ENCODE results near the gene PTPRJ.

PTPRJ gene

GRCh38 chr11:48148749-48149148 is 168.4 kb downstream of the PTPRJ start:
- DNase-seq (ENCODE audit: low read depth in 1 of 2, low spot score in 1 of 2), result no peak

- DNase-seq (ENCODE audit: low read depth in 1 of 2, low spot score in 1 of 2), result no peak
Measured at GRCh38 chr11:48150213-48150612, 169.9 kb downstream of the PTPRJ start.

GRCh38 chr11:48154151-48154550 is 173.8 kb downstream of the PTPRJ start:
- no peak for DNase-seq (ENCODE audit: low read depth in 1 of 2, low spot score in 1 of 2)

GRCh38 chr11:48161951-48162884 is 181.9 kb downstream of the PTPRJ start:
- DNase-seq (ENCODE audit: low read depth in 1 of 2, low spot score in 1 of 2), result no peak

GRCh38 chr11:48162885-48163268 is 182.5 kb downstream of the PTPRJ start:
- no peak for DNase-seq (ENCODE audit: low read depth in 1 of 2, low spot score in 1 of 2)

- DNase-seq (ENCODE audit: low read depth in 1 of 2, low spot score in 1 of 2), result no peak
Measured at GRCh38 chr11:48163360-48164100, 183.2 kb downstream of the PTPRJ start.

GRCh38 chr11:48164836-48165235 is 184.5 kb downstream of the PTPRJ start:
- no peak for DNase-seq (ENCODE audit: low read depth in 1 of 2, low spot score in 1 of 2)

- DNase-seq (ENCODE audit: low read depth in 1 of 2, low spot score in 1 of 2), result no peak
Measured at GRCh38 chr11:48165426-48165825, 185.1 kb downstream of the PTPRJ start.

- no peak for DNase-seq (ENCODE audit: low read depth in 1 of 2, low spot score in 1 of 2)
Measured at GRCh38 chr11:48167380-48167779, 187.0 kb downstream of the PTPRJ start.

- DNase-seq (ENCODE audit: low read depth in 1 of 2, low spot score in 1 of 2), result no peak
Measured at GRCh38 chr11:48168815-48169214, 188.5 kb downstream of the PTPRJ start.

- no peak for DNase-seq (ENCODE audit: low read depth in 1 of 2, low spot score in 1 of 2)
Measured at GRCh38 chr11:48169259-48169658, 188.9 kb downstream of the PTPRJ start.

GRCh38 chr11:48169717-48170116 is 189.4 kb downstream of the PTPRJ start:
- DNase-seq (ENCODE audit: low read depth in 1 of 2, low spot score in 1 of 2), result no peak

GRCh38 chr11:48170241-48171233 is 190.2 kb downstream of the PTPRJ start:
- no peak for DNase-seq (ENCODE audit: low read depth in 1 of 2, low spot score in 1 of 2)

GRCh38 chr11:48172818-48173609 is 192.7 kb downstream of the PTPRJ start:
- DNase-seq (ENCODE audit: low read depth in 1 of 2, low spot score in 1 of 2), result peak; percentile 41 to 48

- DNase-seq (ENCODE audit: low read depth in 1 of 2, low spot score in 1 of 2), result no peak
Measured at GRCh38 chr11:48177661-48178060, 197.3 kb downstream of the PTPRJ start.

- DNase-seq (ENCODE audit: low read depth in 1 of 2, low spot score in 1 of 2), result no peak
Measured at GRCh38 chr11:48180627-48181026, 200.3 kb downstream of the PTPRJ start.

- no peak for DNase-seq (ENCODE audit: low read depth in 1 of 2, low spot score in 1 of 2)
Measured at GRCh38 chr11:48182860-48183526, 202.6 kb downstream of the PTPRJ start.

GRCh38 chr11:48184452-48184851 is 204.1 kb downstream of the PTPRJ start:
- DNase-seq (ENCODE audit: low read depth in 1 of 2, low spot score in 1 of 2), result no peak

GRCh38 chr11:48190906-48191654 is 210.7 kb downstream of the PTPRJ start:
- DNase-seq (ENCODE audit: low read depth in 1 of 2, low spot score in 1 of 2), result peak in 1 of 2 donors; percentile 44

All from activated T-helper 1 cell treated with anti-CD3 and anti-CD28 coated beads, Interleukin-2, amount 50 U/mL, for 16 hours (primary cell).